Subcutaneous adipose tissue (tissue), 4 donors: ENCODE results near the gene APBB3. TPM values are rescaled to one million over a fixed set of nuclear protein-coding genes. Genes with fewer than 3 reads are reported as not detected.

ENCODE experiments used
- total RNA-seq, 4 donors: library from RNA; depleted of rRNA; stranded (reverse); fragments of >200 nt; gene quantifications; one replicate each; pipeline ENCODE4 v1.1.0, GENCODE V29; 2016
- TF ChIP-seq, protein P1 (sequence below): fragments of 450-650 bp; IDR thresholded peaks from one replicate; pipeline ENCODE4 v1.5.1; 2016; ENCODE audit warnings: low read depth, mild to moderate bottlenecking, control low read depth, antibody characterized with exemption, moderate library complexity

APBB3 gene
- total RNA-seq, 4 donors from 2014 or later: 13.7 to 24.3 (median 18.9) TPM

DNA sequence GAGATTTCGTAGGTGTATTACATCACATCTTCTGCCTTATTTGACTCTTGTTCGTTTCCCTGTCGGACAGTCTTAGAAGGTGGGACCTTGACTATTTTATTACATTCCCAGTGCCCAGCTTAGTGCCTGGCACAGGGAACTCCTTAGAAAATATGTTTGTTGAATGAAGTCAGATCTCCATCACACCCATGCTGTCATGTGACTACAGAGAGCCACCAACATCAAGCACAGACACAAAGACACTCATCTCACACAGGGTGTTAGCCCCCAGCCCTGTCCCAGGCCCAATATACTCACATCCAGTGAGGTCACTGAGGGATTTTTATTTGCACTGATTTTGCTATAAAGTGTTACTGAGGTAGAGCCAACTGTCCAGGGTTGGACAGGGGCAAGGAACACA lies 6.4 kb downstream of the APBB3 start:
- TF ChIP-seq, protein P1, sequence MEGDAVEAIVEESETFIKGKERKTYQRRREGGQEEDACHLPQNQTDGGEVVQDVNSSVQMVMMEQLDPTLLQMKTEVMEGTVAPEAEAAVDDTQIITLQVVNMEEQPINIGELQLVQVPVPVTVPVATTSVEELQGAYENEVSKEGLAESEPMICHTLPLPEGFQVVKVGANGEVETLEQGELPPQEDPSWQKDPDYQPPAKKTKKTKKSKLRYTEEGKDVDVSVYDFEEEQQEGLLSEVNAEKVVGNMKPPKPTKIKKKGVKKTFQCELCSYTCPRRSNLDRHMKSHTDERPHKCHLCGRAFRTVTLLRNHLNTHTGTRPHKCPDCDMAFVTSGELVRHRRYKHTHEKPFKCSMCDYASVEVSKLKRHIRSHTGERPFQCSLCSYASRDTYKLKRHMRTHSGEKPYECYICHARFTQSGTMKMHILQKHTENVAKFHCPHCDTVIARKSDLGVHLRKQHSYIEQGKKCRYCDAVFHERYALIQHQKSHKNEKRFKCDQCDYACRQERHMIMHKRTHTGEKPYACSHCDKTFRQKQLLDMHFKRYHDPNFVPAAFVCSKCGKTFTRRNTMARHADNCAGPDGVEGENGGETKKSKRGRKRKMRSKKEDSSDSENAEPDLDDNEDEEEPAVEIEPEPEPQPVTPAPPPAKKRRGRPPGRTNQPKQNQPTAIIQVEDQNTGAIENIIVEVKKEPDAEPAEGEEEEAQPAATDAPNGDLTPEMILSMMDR: no peak

- TF ChIP-seq, protein P1: no peak
These were observed 7.1 kb downstream of the APBB3 start, which contains the start of gene SRA1 for GRCh38 chr5:140557136-140557805. Gene SRA1, minus strand, starts transcription at chr5:140557473. Its CDS starts 21 bp downstream, at chr5:140557452.

- TF ChIP-seq, protein P1: no peak
These were observed 8.0 kb downstream of the APBB3 start for GRCh38 chr5:140556438-140556837.

DNA sequence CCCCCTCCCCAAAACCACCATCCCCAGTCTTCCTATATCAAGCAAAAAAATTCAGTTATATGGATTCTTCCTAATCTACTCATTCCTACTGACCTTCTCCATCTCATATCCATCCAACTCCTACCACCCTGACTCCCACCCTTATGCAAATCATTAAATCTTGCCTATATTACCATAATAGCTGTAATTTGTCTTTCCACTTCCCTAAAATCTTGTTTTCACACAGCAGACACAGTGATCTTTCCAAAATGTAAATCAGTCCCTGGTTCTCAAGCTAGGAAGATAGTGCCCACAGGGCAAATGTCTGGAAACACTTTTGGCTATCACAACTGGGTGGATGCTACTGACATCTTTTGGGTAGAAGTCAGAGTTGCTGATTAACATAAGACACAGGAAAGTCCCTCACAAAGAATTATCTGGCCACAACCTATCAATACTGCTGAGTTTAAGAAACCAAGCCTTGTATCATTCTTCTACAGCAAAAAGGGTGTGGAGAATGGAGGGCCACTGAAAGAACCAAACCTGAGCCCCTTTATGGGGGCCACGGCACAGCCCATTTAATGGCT lies 8.6 kb downstream of the APBB3 start:
- TF ChIP-seq, protein P1: no peak

DNA sequence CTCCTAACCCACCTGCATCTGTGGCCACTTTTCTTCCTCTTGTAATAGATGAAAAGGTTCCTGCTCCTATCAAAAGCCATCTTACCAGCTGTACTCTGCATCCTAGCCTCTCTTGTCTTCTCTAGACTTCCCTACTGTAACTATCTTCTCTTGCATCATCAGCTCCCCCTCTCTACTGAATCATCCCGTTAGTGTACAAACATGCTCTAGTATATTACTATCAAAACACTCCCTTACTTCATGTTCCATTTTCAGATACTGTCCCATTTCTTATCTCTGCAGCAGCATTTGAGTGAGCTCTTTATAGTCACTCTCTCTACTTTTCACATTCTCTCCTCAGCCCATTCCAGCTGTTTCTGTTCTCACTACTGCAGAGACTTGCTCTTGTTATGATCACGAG lies 9.9 kb downstream of the APBB3 start:
- TF ChIP-seq, protein P1: no peak

GRCh38 chr5:140553657-140554056 lies 10.7 kb downstream of the APBB3 start:
- TF ChIP-seq, protein P1: no peak

- TF ChIP-seq, protein P1: no peak
These were observed 12.5 kb downstream of the APBB3 start for GRCh38 chr5:140551872-140552271.
